SK-N-SH treated with all-trans-retinoic acid at 6 μM for 48 hours (cell line): ENCODE data around the gene MICB.
A peak's percentile ranks its signal among the peaks of the same experiment; 100 is the strongest.
"Not testable (repeated sequence)": the region's sequence is repeated elsewhere in the genome, so short reads cannot be mapped to it uniquely, and the experiment has no call there.

Source experiments
- ATAC-seq: fragments of 200-7000 bp; cut with Tn5 transposase; 3 replicates; pipeline ENCODE4 v1.9.1; 2020; ENCODE audit warnings: mild to moderate bottlenecking, moderate library complexity
- ARNTL ChIP-seq: fragments of 450-650 bp; formaldehyde crosslinking; IDR thresholded peaks from 2 replicates; pipeline ENCODE4 v1.5.0; 2020; ENCODE audit warnings: low read depth, mild to moderate bottlenecking, moderate library complexity, borderline replicate concordance
- ESRRG ChIP-seq: fragments of 250-450 bp; sonication (Bioruptor Pico); IDR thresholded peaks from 2 replicates; pipeline ENCODE4 v1.6.1; 2021; ENCODE audit warnings: mild to moderate bottlenecking
- GLIS3 ChIP-seq: fragments of 250-450 bp; sonication (Bioruptor Pico); IDR thresholded peaks from 2 replicates; pipeline ENCODE4 v1.5.0; 2020; ENCODE audit warnings: mild to moderate bottlenecking, moderate library complexity
- ISL1 ChIP-seq: fragments of 250-450 bp; sonication (Bioruptor Pico); IDR thresholded peaks from 2 replicates; pipeline ENCODE4 v2.1.2; 2022; ENCODE audit warnings: mild to moderate bottlenecking, moderate library complexity
- OSR1 ChIP-seq: fragments of 250-450 bp; sonication (Bioruptor Pico); IDR thresholded peaks from 2 replicates; pipeline ENCODE4 v1.8.0; 2022; ENCODE audit warnings: moderate library complexity, mild to moderate bottlenecking, inconsistent platforms
- PPARA ChIP-seq: fragments of 250-450 bp; sonication (Bioruptor Pico); IDR thresholded peaks from 2 replicates; pipeline ENCODE4 v1.5.0; 2020; ENCODE audit warnings: mild to moderate bottlenecking, borderline replicate concordance
- RARB ChIP-seq: fragments of 250-450 bp; sonication (Bioruptor Pico); IDR thresholded peaks from 2 replicates; pipeline ENCODE4 v1.8.0; 2021; ENCODE audit warnings: mild to moderate bottlenecking, moderate library complexity
- SNAI2 ChIP-seq: fragments of 250-450 bp; sonication (Bioruptor Pico); IDR thresholded peaks from 2 replicates; pipeline ENCODE4 v1.5.0; 2020; ENCODE audit warnings: mild to moderate bottlenecking, moderate library complexity
- TCF4 ChIP-seq: fragments of 250-450 bp; sonication (Bioruptor Pico); IDR thresholded peaks from 2 replicates; pipeline ENCODE4 v1.8.0; 2021; ENCODE audit warnings: mild to moderate bottlenecking, moderate library complexity, borderline replicate concordance
- TOX ChIP-seq: fragments of 250-450 bp; sonication (Bioruptor Pico); IDR thresholded peaks from 2 replicates; pipeline ENCODE4 v1.8.0; 2021; ENCODE audit warnings: mild to moderate bottlenecking, moderate library complexity, borderline replicate concordance
- ZC3H10 ChIP-seq: fragments of 250-450 bp; sonication (Bioruptor Pico); IDR thresholded peaks from 2 replicates; pipeline ENCODE4 v1.5.1; 2021; ENCODE audit warnings: mild to moderate bottlenecking, moderate library complexity
- ZFP3 ChIP-seq: fragments of 250-450 bp; sonication (Bioruptor Pico); IDR thresholded peaks from 2 replicates; pipeline ENCODE4 v1.5.0; 2020; ENCODE audit warnings: mild to moderate bottlenecking, moderate library complexity
- ZNF565 ChIP-seq: fragments of 450-650 bp; formaldehyde crosslinking; conservative IDR thresholded peaks from 2 replicates; pipeline ENCODE4 v1.5.0; 2020; ENCODE audit warnings: low read depth, mild to moderate bottlenecking, moderate library complexity
- ZNF70 ChIP-seq: fragments of 450-650 bp; formaldehyde crosslinking; IDR thresholded peaks from 2 replicates; pipeline ENCODE4 v1.5.0; 2020; ENCODE audit warnings: mild to moderate bottlenecking, moderate library complexity
- ZNF8 ChIP-seq: fragments of 450-650 bp; formaldehyde crosslinking; IDR thresholded peaks from 2 replicates; pipeline ENCODE4 v1.5.0; 2020; ENCODE audit warnings: mild to moderate bottlenecking, moderate library complexity
- TF ChIP-seq, protein P1 (sequence below): fragments of 250-450 bp; sonication (Bioruptor Pico); IDR thresholded peaks from 2 replicates; pipeline ENCODE4 v1.5.1; 2021; ENCODE audit warnings: mild to moderate bottlenecking, moderate library complexity
- TF ChIP-seq, protein P2 (sequence below): fragments of 250-450 bp; sonication (Bioruptor Pico); IDR thresholded peaks from 2 replicates; pipeline ENCODE4 v1.8.0; 2020; ENCODE audit warnings: mild to moderate bottlenecking, moderate library complexity, borderline replicate concordance
- TF ChIP-seq, protein P3 (sequence below): fragments of 250-450 bp; sonication (Bioruptor Pico); IDR thresholded peaks from 2 replicates; pipeline ENCODE4 v1.5.1; 2020; ENCODE audit warnings: low read depth, mild to moderate bottlenecking, moderate library complexity
- TF ChIP-seq, protein P4 (sequence below): fragments of 250-450 bp; sonication (Bioruptor Pico); IDR thresholded peaks from 2 replicates; pipeline ENCODE4 v1.5.0; 2020; ENCODE audit warnings: mild to moderate bottlenecking, moderate library complexity

The MICB gene

DNA sequence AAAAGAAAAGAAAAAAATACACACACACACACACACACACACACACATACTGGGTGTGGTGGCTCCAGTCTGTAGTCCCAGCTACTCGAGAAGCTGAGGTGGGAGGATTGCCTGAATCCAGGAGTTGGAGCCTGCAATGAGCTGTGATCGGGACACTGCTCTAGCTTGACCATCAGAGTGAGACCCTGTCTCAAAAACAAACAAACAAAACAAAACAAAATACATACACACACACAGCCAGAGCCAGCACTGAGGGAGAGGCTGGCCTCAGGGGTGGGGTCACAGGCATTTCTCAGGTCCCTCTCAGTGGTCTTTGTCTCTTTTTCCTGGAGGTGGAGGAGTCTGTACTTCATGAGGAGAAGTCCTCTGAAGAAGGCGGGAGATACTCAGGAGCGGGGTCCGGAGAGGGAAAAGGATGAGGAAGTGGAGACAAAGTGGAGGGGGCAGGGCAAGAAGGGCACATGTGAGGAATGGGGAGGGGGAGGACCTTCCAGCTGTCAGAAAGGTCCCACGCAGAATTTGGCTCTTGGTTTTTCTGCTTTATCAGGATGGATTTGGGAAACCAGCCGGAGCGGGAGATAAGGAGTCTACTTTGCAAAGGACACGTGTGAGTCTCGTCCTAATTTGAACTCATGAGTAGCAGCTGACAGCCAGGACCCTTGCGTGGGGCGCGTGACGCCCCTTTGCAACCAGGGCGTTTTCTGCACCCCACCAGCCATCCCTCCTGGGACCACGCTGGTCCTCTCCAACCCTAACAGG is 7.7 kb upstream of the MICB start:
- TF ChIP-seq ZNF70 (CRISPR knock-in tag): no peak
- TF ChIP-seq, protein P1, sequence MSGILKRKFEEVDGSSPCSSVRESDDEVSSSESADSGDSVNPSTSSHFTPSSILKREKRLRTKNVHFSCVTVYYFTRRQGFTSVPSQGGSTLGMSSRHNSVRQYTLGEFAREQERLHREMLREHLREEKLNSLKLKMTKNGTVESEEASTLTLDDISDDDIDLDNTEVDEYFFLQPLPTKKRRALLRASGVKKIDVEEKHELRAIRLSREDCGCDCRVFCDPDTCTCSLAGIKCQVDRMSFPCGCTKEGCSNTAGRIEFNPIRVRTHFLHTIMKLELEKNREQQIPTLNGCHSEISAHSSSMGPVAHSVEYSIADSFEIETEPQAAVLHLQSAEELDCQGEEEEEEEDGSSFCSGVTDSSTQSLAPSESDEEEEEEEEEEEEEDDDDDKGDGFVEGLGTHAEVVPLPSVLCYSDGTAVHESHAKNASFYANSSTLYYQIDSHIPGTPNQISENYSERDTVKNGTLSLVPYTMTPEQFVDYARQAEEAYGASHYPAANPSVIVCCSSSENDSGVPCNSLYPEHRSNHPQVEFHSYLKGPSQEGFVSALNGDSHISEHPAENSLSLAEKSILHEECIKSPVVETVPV (CRISPR knock-in tag): no peak
- no peak for TF ChIP-seq PPARA
- no peak for TF ChIP-seq GLIS3 (CRISPR knock-in tag)
- no peak for TF ChIP-seq ZNF565 (CRISPR knock-in tag)
- no peak for TF ChIP-seq ESRRG (CRISPR knock-in tag)
- no peak for TF ChIP-seq ZFP3
- no peak for TF ChIP-seq RARB
- TF ChIP-seq ISL1: no peak
- TF ChIP-seq, protein P2, sequence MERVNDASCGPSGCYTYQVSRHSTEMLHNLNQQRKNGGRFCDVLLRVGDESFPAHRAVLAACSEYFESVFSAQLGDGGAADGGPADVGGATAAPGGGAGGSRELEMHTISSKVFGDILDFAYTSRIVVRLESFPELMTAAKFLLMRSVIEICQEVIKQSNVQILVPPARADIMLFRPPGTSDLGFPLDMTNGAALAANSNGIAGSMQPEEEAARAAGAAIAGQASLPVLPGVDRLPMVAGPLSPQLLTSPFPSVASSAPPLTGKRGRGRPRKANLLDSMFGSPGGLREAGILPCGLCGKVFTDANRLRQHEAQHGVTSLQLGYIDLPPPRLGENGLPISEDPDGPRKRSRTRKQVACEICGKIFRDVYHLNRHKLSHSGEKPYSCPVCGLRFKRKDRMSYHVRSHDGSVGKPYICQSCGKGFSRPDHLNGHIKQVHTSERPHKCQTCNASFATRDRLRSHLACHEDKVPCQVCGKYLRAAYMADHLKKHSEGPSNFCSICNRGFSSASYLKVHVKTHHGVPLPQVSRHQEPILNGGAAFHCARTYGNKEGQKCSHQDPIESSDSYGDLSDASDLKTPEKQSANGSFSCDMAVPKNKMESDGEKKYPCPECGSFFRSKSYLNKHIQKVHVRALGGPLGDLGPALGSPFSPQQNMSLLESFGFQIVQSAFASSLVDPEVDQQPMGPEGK (CRISPR knock-in tag): no peak
- TF ChIP-seq TOX (CRISPR knock-in tag): no peak
- no peak for TF ChIP-seq ARNTL (CRISPR knock-in tag)
- TF ChIP-seq, protein P3, sequence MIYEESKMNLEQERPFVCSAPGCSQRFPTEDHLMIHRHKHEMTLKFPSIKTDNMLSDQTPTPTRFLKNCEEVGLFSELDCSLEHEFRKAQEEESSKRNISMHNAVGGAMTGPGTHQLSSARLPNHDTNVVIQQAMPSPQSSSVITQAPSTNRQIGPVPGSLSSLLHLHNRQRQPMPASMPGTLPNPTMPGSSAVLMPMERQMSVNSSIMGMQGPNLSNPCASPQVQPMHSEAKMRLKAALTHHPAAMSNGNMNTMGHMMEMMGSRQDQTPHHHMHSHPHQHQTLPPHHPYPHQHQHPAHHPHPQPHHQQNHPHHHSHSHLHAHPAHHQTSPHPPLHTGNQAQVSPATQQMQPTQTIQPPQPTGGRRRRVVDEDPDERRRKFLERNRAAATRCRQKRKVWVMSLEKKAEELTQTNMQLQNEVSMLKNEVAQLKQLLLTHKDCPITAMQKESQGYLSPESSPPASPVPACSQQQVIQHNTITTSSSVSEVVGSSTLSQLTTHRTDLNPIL (CRISPR knock-in tag): no peak
- TF ChIP-seq, all 23 proteins: peak for 0
- no peak for ATAC-seq

DNA sequence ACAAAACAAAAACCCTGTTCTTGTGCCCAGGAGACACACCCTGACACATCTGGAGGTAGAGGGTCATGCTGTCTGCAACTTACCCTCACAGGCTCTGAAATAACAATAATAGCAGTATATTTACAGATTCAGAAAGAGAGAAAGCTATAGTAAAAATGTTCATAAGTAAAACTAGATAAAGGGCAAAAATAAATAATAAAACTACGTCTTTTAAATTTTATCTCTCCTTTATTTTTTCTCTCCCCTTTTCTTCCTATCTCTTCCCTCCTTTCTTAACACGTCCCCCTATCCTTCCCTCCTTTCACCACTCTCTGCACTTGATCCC is 4.4 kb upstream of the MICB start:
- not testable (repeated sequence) for ATAC-seq

DNA sequence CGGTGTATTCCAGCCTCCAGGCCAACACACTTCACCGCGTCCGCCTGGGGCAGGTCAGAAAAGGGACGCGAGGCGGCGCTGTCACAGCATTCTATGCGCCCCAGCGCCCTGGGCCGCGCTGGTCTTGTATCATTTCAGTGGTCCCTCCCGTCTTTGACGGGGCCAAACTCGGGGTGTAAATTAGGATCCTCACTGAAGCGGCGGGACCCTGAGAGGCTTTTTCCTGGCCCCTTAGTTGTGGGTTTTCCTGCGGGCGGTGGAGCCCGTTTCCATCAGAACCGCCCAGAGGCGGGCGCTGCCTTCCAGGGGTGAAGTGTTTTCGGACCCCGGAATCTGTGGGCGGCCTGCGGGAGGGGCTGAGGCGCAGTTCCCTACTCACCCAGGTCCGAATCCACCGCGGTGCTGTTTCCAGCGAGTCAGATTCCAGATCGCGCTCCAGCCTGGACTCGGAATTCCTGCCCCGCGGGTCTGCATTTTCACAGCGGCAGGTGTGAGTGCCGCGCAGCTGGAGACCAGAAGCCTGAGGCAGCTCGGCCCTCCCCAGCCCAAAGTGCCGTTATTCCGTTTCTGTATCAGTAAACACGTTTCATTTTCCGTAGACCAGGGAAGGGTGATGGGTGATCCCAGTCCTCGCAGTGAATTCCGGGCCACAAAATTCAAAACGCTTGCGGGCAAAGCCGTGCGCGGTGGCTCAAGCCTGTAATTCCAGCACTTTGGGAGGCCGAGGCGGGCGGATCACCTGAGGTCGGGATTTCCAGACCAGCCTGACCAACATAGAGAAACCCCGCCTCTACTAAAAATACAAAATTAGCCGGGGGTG is 3.9 kb upstream of the MICB start:
- ATAC-seq: peak; percentile 79
- TF ChIP-seq ZNF70 (CRISPR knock-in tag): no peak
- TF ChIP-seq SNAI2: no peak
- no peak for TF ChIP-seq ESRRG (CRISPR knock-in tag)
- TF ChIP-seq ISL1: no peak
- TF ChIP-seq ZC3H10 (CRISPR knock-in tag): no peak
- TF ChIP-seq, protein P3 (CRISPR knock-in tag): no peak
- TF ChIP-seq RARB: no peak
- TF ChIP-seq PPARA: no peak

DNA sequence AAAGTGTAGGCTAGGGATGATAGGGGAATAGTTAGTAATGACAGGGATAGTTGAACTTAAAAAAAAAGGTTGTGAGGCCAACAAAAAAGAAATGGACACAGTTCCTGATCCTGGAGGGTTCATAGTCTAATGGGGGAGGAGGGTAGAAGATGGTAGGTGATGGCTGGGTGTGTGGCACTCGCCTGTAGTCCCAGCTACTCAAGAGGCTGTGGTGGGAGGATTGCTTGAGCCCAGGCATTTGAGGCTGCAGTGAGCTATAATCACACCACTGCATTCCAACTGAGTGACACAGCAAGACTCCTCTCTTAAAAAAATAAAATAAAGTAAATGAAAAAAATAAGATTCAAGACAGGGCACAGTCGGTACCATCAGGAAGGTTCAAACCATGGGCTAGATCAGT is 2.4 kb upstream of the MICB start:
- ATAC-seq: peak; percentile 21
- TF ChIP-seq, protein P2 (CRISPR knock-in tag): no peak
- TF ChIP-seq TCF4 (CRISPR knock-in tag) (no peak), ESRRG (CRISPR knock-in tag) (no peak), GLIS3 (CRISPR knock-in tag) (no peak), SNAI2 (no peak), ZNF8 (CRISPR knock-in tag) (no peak), PPARA (no peak), OSR1 (CRISPR knock-in tag) (no peak), ARNTL (CRISPR knock-in tag) (no peak)
- TF ChIP-seq, protein P4, sequence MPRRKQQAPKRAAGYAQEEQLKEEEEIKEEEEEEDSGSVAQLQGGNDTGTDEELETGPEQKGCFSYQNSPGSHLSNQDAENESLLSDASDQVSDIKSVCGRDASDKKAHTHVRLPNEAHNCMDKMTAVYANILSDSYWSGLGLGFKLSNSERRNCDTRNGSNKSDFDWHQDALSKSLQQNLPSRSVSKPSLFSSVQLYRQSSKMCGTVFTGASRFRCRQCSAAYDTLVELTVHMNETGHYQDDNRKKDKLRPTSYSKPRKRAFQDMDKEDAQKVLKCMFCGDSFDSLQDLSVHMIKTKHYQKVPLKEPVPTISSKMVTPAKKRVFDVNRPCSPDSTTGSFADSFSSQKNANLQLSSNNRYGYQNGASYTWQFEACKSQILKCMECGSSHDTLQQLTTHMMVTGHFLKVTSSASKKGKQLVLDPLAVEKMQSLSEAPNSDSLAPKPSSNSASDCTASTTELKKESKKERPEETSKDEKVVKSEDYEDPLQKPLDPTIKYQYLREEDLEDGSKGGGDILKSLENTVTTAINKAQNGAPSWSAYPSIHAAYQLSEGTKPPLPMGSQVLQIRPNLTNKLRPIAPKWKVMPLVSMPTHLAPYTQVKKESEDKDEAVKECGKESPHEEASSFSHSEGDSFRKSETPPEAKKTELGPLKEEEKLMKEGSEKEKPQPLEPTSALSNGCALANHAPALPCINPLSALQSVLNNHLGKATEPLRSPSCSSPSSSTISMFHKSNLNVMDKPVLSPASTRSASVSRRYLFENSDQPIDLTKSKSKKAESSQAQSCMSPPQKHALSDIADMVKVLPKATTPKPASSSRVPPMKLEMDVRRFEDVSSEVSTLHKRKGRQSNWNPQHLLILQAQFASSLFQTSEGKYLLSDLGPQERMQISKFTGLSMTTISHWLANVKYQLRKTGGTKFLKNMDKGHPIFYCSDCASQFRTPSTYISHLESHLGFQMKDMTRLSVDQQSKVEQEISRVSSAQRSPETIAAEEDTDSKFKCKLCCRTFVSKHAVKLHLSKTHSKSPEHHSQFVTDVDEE (CRISPR knock-in tag): no peak
- TF ChIP-seq, protein P1 (CRISPR knock-in tag): no peak
